HG03025 (cell line): Measurements from ENCODE around the gene FCHSD2.

Source experiments
- ATAC-seq: cut with Tn5 transposase; IDR thresholded peaks from one replicate; pipeline ENCODE4 v1.9.1; 2021; ENCODE audit warnings: mild to moderate bottlenecking, moderate library complexity; ENCODE audit not compliant: unreplicated experiment, low FRiP score

Gene FCHSD2

GRCh38 chr11:73142128-73142377, at the start of gene FCHSD2:
Gene FCHSD2, minus strand, starts transcription at chr11:73142318. Its CDS starts 441 bp downstream, at chr11:73141877.
- no peak for ATAC-seq

GRCh38 chr11:73191151-73191550, 49.0 kb upstream of the FCHSD2 start:
- ATAC-seq: no peak

- no peak for ATAC-seq
Measured at GRCh38 chr11:73190557-73190885, 48.4 kb upstream of the FCHSD2 start.

GRCh38 chr11:73189723-73190556, 47.8 kb upstream of the FCHSD2 start:
- ATAC-seq: no peak

GRCh38 chr11:73189315-73189714, 47.2 kb upstream of the FCHSD2 start:
- ATAC-seq: no peak

- no peak for ATAC-seq
Measured at GRCh38 chr11:73188301-73188700, 46.2 kb upstream of the FCHSD2 start.

GRCh38 chr11:73187854-73188253, 45.7 kb upstream of the FCHSD2 start:
- ATAC-seq: no peak

- no peak for ATAC-seq
Measured at GRCh38 chr11:73186886-73187285, 44.8 kb upstream of the FCHSD2 start.

- ATAC-seq: no peak
Measured at GRCh38 chr11:73186294-73186850, 44.3 kb upstream of the FCHSD2 start.

- ATAC-seq: no peak
Measured at GRCh38 chr11:73185680-73186293, 43.7 kb upstream of the FCHSD2 start.

- ATAC-seq: no peak
Measured at GRCh38 chr11:73184953-73185671, 43.0 kb upstream of the FCHSD2 start.

GRCh38 chr11:73182824-73183321, 40.8 kb upstream of the FCHSD2 start:
- ATAC-seq: no peak

GRCh38 chr11:73178681-73179080, 36.6 kb upstream of the FCHSD2 start:
- ATAC-seq: no peak

GRCh38 chr11:73177778-73178539, 35.8 kb upstream of the FCHSD2 start:
- no peak for ATAC-seq

- ATAC-seq: no peak
Measured at GRCh38 chr11:73177380-73177777, 35.3 kb upstream of the FCHSD2 start.

GRCh38 chr11:73176874-73177155, 34.7 kb upstream of the FCHSD2 start:
- ATAC-seq: no peak

- no peak for ATAC-seq
Measured at GRCh38 chr11:73176145-73176873, 34.2 kb upstream of the FCHSD2 start.

- no peak for ATAC-seq
Measured at GRCh38 chr11:73175551-73176144, 33.5 kb upstream of the FCHSD2 start.

GRCh38 chr11:73174495-73174791, 32.3 kb upstream of the FCHSD2 start:
- no peak for ATAC-seq
